ENCODE results near the gene SKAP1. TPM values are rescaled to one million over a fixed set of nuclear protein-coding genes. Genes with fewer than 3 reads are reported as not detected.
"Not testable (repeated sequence)": the region's sequence is repeated elsewhere in the genome, so short reads cannot be mapped to it uniquely, and the experiment has no call there.

Gene SKAP1
- polyA plus RNA-seq, 4 donors = 9.9 to 13.6 (median 12.4) TPM

DNA sequence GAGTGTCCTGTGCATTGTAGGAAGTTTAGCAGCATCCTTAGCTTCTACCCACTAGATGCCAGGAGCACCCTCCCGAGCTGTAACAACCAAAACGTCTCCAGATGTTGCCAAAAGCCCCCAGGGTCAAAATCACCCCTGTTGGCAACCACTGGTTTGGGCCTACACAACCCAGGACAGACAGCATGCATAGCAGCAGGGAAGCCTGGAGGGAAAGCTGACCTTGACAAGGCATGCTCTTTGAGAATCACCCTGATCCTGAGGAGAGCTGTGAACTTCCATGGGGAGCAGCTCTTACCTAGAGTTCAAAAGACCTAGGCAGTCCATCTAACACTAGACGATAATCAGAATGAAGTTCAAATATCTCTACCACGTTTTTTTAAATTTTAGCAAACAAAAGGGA, 9.2 kb downstream of the SKAP1 start:
- no peak for DNase-seq (ENCODE audit: low read depth in 4 of 4, low spot score in 2 of 4)

- DNase-seq (ENCODE audit: low read depth in 4 of 4, low spot score in 2 of 4) = no peak
Observed at GRCh38 chr17:48416971-48417370, 13.0 kb downstream of the SKAP1 start.

- no peak for DNase-seq (ENCODE audit: low read depth in 4 of 4, low spot score in 2 of 4)
Observed at GRCh38 chr17:48413613-48414405, 16.2 kb downstream of the SKAP1 start.

DNA sequence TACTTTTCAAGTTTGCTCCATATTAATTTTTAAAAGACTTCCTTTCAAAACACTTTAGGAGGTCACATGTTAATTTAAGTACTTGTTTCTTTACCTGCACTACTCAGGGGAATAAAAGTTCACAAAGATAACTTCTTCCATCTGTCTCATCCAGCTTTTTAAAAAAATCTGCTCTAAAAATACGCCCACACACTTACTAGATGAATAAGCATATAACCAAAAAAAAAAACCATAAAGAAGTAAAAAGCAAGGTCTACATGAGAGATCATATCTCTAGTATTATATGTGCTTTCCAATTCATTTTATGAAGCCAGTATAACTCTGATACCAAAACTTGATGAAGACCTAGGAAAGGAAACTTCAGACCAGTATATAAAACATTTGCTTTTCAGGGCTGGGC, 17.2 kb downstream of the SKAP1 start:
- no peak for DNase-seq (ENCODE audit: low read depth in 4 of 4, low spot score in 2 of 4)

DNA sequence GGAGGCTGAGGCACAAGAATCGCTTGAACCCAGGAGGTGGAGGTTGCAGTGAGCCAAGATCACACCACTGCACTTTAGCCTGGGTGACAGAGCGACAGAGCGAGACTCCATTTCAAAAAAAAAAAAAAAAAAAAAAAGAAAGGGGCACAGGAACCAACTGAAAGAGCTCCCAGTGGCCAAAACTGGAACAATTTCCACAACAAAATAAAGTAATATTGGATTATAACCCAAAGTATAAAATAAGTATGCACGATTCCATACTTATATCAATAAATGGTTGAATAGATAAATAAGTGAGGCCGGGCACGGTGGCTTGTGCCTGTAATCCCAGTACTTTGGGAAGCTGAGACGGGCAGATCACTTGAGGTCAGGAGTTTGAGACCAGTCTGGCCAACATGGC, 19.2 kb downstream of the SKAP1 start:
- DNase-seq (ENCODE audit: low read depth in 4 of 4, low spot score in 2 of 4) = not testable (repeated sequence)

- no peak for DNase-seq (ENCODE audit: low read depth in 4 of 4, low spot score in 2 of 4)
Observed at GRCh38 chr17:48409607-48410006, 20.4 kb downstream of the SKAP1 start.

- DNase-seq (ENCODE audit: low read depth in 4 of 4, low spot score in 2 of 4) = no peak
Observed at GRCh38 chr17:48406936-48407567, 23.0 kb downstream of the SKAP1 start.

DNA sequence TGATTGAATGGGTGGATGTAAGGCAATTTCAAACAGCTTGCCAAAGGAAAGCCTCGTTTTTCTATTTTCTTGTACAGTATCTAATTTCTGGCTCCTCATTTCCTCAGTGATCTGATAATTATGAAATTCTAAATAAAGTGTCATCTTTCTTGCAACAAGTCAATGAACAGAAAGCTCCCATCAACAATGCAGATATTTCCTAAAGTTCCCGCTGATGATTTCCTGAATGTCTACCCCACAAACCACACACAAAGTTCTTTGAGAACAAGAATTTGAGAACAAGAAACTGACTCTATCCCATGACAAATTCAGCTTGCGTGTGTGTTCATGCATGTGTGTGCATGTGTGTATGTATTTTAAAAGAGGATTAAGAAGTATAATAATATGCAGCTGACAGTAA, 35.2 kb downstream of the SKAP1 start:
- DNase-seq (ENCODE audit: low read depth in 4 of 4, low spot score in 2 of 4) = no peak

GRCh38 chr17:48393283-48393682, 36.7 kb downstream of the SKAP1 start:
- no peak for DNase-seq (ENCODE audit: low read depth in 4 of 4, low spot score in 2 of 4)

GRCh38 chr17:48392857-48393256, 37.2 kb downstream of the SKAP1 start:
- DNase-seq (ENCODE audit: low read depth in 4 of 4, low spot score in 2 of 4) = peak in 1 of 4 donors; percentile 11

GRCh38 chr17:48391444-48391843, 38.6 kb downstream of the SKAP1 start:
- DNase-seq (ENCODE audit: low read depth in 4 of 4, low spot score in 2 of 4) = no peak

DNA sequence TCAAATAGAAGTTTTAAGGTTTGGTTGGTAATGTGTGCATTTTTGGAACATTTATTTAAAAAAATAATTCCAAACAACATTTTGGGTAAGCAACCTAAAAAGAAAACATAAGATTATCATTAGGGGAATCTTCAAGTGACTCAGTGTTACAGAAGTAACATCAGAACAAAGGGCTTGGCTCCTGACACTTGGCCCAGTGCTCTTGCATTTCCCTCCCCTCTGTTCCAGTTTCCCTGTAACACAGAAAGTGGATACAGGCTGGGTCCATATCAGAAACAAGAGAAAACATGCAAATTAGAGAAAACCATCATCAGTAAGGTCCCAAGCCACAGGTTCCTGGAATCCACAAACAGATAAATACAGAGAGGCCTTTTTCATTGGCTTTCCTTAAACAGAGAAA, 40.1 kb downstream of the SKAP1 start:
- no peak for DNase-seq (ENCODE audit: low read depth in 4 of 4, low spot score in 2 of 4)

DNA sequence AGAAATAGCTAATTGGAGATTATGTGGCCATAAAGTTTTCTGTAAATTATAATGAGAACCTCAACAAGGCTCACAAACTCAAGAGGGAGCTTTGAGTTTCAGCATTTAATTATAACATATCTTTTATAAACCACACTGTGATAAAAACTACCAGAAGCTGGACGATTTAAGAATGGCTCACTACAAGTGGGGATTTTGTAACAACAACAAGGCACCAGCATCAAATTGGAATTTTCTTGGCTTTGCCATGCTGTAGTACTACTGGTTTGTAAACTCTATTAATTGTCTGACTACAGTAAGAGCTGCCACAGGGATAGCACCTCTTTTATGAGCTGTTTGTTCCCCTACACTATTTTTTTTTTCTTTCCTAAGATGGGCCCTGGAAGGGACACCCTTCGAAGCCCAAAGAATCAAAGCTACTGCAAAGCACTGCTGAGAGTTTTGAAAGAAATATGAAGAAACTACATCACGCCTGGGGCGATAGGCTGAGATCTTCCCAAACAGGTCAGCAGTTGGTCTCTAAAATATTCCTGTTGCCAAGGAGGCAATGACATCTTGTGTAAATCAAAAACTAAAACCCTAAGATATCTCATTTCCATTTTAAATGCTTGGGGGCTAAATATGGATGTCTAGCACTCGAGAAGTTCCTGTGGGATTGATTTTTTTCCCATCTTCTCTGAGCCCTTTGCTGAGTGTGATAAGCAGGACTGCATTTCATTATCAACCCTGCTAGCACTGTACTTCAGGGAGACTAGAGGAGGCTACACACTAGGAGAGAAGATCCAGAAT, 40.9 kb downstream of the SKAP1 start:
- no peak for DNase-seq (ENCODE audit: low read depth in 4 of 4, low spot score in 2 of 4)

- DNase-seq (ENCODE audit: low read depth in 4 of 4, low spot score in 2 of 4) = no peak
Observed at GRCh38 chr17:48386826-48387225, 43.2 kb downstream of the SKAP1 start.

- no peak for DNase-seq (ENCODE audit: low read depth in 4 of 4, low spot score in 2 of 4)
Observed at GRCh38 chr17:48385319-48385718, 44.7 kb downstream of the SKAP1 start.

DNA sequence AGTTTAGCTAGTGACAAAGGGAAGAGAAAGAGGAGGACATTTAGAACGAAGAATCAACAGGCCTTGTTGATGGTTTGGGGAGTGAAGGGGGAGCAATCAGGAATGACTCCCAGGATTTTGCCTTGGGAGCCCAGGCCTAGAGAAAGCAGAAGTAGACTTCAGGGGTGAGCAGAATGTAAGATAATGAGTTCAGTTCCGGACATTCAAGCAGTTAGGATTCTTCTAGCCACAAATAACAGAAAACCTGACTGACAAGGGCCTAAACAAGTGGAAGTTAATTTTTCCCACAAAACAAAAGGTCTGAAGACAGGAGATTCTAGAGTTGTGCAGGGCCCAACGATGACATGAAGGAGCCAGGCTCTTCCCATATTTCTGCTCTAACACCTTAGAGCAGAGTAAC, 45.9 kb downstream of the SKAP1 start:
- DNase-seq (ENCODE audit: low read depth in 4 of 4, low spot score in 2 of 4) = no peak

GRCh38 chr17:48382989-48383388, 47.0 kb downstream of the SKAP1 start:
- DNase-seq (ENCODE audit: low read depth in 4 of 4, low spot score in 2 of 4) = no peak

DNA sequence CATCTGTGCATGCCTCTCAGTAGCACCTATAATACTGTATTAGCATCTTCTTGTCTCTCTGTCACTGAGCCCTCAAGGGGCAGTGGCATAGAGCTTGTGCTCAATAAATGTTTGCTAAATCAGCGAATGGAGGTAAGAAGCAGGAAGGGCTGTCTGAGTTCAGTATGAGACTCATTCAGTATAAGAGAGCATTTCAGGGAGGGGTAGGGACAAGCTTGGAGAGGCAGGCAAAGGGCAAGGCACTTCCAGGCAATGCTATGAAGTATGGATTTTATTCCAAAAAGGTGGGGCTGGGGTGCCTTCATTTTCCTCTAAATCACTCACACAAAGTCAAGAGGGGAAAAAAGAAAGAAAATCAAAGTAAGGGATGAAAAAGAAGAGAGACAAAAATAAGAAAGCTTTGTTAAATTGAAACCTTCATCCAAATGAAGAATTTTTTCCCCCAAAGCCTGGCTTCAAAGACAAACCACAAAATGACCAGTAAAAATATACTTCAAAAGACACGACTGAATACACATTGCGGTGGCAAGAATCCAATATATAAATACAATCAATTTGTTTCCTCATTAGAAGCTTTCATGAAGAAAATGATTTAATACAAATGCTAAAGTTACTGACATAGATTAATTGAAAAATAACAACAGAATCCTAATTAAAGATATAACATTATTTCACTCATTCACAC, 51.2 kb downstream of the SKAP1 start:
- DNase-seq (ENCODE audit: low read depth in 4 of 4, low spot score in 2 of 4) = no peak

- no peak for DNase-seq (ENCODE audit: low read depth in 4 of 4, low spot score in 2 of 4)
Observed at GRCh38 chr17:48378238-48378637, 51.8 kb downstream of the SKAP1 start.

DNA sequence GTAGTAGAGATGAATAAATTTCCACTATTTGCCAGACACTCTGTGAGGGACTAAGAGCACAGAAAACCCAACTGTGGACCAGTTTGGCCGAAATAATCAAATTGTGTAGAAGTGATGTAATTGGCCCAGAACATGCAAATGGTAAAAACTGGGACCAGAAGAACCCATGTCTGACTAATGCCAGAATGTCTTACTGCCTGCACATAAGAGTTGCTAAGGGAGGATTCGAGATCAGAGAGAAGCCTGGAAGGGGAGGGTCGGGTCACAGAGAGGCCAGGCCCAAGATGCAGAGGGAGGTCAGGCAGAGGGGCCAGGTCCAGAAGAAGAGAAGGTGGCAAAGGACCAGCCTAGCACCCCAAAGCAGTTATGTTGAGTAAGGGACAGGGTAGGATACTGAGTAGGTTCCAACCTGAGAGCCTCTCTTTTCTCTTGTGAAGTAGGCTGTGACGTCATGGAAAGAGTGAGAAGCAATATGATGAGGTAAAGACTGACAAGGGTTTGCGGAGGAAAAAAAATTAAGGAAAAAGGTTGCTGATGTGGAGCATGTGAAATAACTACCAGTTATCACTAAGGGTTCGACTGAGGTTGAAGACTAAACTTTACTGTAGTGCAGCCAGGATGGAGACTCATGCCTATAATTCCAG, 53.2 kb downstream of the SKAP1 start:
- no peak for DNase-seq (ENCODE audit: low read depth in 4 of 4, low spot score in 2 of 4)

Data from left renal cortex interstitium (tissue), 4 donors.